Measurements from ENCODE around the gene CETP. TPM values are rescaled to one million over a fixed set of nuclear protein-coding genes. Genes with fewer than 3 reads are reported as not detected.

CETP gene
- total RNA-seq, 4 donors from 2014 or later, result 0.19 to 1.2 (median 0.52) TPM; not detected in 1

GRCh38 chr16:56969769-56970168 is 8.0 kb downstream of the CETP start:
- TF ChIP-seq POLR2AphosphoS5 (IDR thresholded peaks at IDR 0.05) (no peak), POLR2A (IDR thresholded peaks at IDR 0.05; ENCODE audit: low read depth) (no peak), CTCF (IDR thresholded peaks at IDR 0.05) (no peak), EP300 (IDR thresholded peaks at IDR 0.05) (no peak)
- Histone ChIP-seq H3K9me3 (no peaks in the 10 kb centered on the region), H3K4me1 (peaks cover 9 to 22% (median 15%) of the 10 kb centered on the region in 4 donors), H3K4me3 (no peak overlapping the region), H3K27ac (replicated peaks in 1 of 4) (no peak overlapping the region), H3K36me3 (no peaks in the 10 kb centered on the region), H3K27me3 (no peaks in the 10 kb centered on the region)
- no CpG with 5 or more reads among the region's 7 CpGs for WGBS
- intact Hi-C loops (cut with DNase I), result no loop called here
- no peak for DNase-seq (ENCODE audit: extremely low spot score)

GRCh38 chr16:56970934-56971767 is 9.4 kb downstream of the CETP start:
- Histone ChIP-seq H3K27ac (replicated peaks in 1 of 4) (no peak overlapping the region), H3K36me3 (no peaks in the 10 kb centered on the region), H3K4me1 (peaks cover 2 to 10% (median 3%) of the 10 kb centered on the region in 4 donors), H3K4me3 (no peak overlapping the region), H3K27me3 (no peaks in the 10 kb centered on the region), H3K9me3 (no peaks in the 10 kb centered on the region)
- TF ChIP-seq EP300 (IDR thresholded peaks at IDR 0.05) (no peak), POLR2A (IDR thresholded peaks at IDR 0.05; ENCODE audit: low read depth) (no peak), CTCF (IDR thresholded peaks at IDR 0.05) (no peak), POLR2AphosphoS5 (IDR thresholded peaks at IDR 0.05) (no peak)
- 64% methylated on average over 8 of the region's 8 CpGs for WGBS
- DNase-seq (ENCODE audit: extremely low spot score), result no peak
- intact Hi-C loops (cut with DNase I), result no loop called here

GRCh38 chr16:56971768-56972043 is 10.0 kb downstream of the CETP start:
- H3K4me3 ChIP-seq, result no peak overlapping the region
- no peak for DNase-seq (ENCODE audit: extremely low spot score)
- peaks cover 0 to 7% (median 0%) of the 10 kb centered on the region in 4 donors for H3K4me1 ChIP-seq
- WGBS, result 78% methylated on average over 3 of the region's 3 CpGs
- TF ChIP-seq EP300 (IDR thresholded peaks at IDR 0.05) (no peak), CTCF (IDR thresholded peaks at IDR 0.05) (no peak), POLR2AphosphoS5 (IDR thresholded peaks at IDR 0.05) (no peak), POLR2A (IDR thresholded peaks at IDR 0.05; ENCODE audit: low read depth) (no peak)
- intact Hi-C loops (cut with DNase I), result no loop called here
- H3K9me3 ChIP-seq, result no peaks in the 10 kb centered on the region
- no peak overlapping the region for H3K27ac ChIP-seq (replicated peaks in 1 of 4)
- H3K36me3 ChIP-seq, result no peaks in the 10 kb centered on the region
- H3K27me3 ChIP-seq, result no peaks in the 10 kb centered on the region

- H3K36me3 ChIP-seq, result no peaks in the 10 kb centered on the region
- no peaks in the 10 kb centered on the region for H3K27me3 ChIP-seq
- peaks cover 0 to 7% (median 0%) of the 10 kb centered on the region in 4 donors for H3K4me1 ChIP-seq
- WGBS, result 85% methylated on average over 17 of the region's 18 CpGs
- TF ChIP-seq CTCF (IDR thresholded peaks at IDR 0.05) (no peak), POLR2AphosphoS5 (IDR thresholded peaks at IDR 0.05) (no peak), EP300 (IDR thresholded peaks at IDR 0.05) (no peak), POLR2A (IDR thresholded peaks at IDR 0.05; ENCODE audit: low read depth) (no peak)
- DNase-seq (ENCODE audit: extremely low spot score), result no peak
- intact Hi-C loops (cut with DNase I), result no loop called here
- H3K9me3 ChIP-seq, result no peaks in the 10 kb centered on the region
- H3K27ac ChIP-seq (replicated peaks in 1 of 4), result no peak overlapping the region
- no peak overlapping the region for H3K4me3 ChIP-seq
Measured at GRCh38 chr16:56972403-56973293, 10.9 kb downstream of the CETP start.
